BLaER1 treated with 17β-estradiol and CSF1 and Interleukin-3, amounts not matched to agents 10 nM and 100 nM (cell line): ENCODE measurements around the gene LGALS3BP.

Experiments used
- H3K27ac ChIP-seq, 11 experiments: shearing (Covaris generic); formaldehyde crosslinking; 2 replicates each; pipeline ENCODE4 v1.8.1; 2022
- H3K27me3 ChIP-seq, 11 experiments: shearing (Covaris generic); formaldehyde crosslinking; 2 replicates each; pipeline ENCODE4 v1.8.1; 2022
- H3K36me3 ChIP-seq, 11 experiments: shearing (Covaris generic); formaldehyde crosslinking; 2 replicates each; pipeline ENCODE4 v1.8.1; 2022
- H3K4me1 ChIP-seq, 10 experiments: shearing (Covaris generic); formaldehyde crosslinking; 2 replicates each; pipeline ENCODE4 v1.8.1; 2022
- H3K4me2 ChIP-seq, 11 experiments: shearing (Covaris generic); formaldehyde crosslinking; 2 replicates each; pipeline ENCODE4 v1.8.1; 2022
- H3K4me3 ChIP-seq, 10 experiments: shearing (Covaris generic); formaldehyde crosslinking; 2 replicates each; pipeline ENCODE4 v1.8.1; 2022
- H3K9ac ChIP-seq, 11 experiments: shearing (Covaris generic); formaldehyde crosslinking; 2 replicates each; pipeline ENCODE4 v1.8.1; 2022
- H3K9me3 ChIP-seq, 11 experiments: shearing (Covaris generic); formaldehyde crosslinking; replicated peaks in 1 of 11; 2 replicates each; pipeline ENCODE4 v1.8.1; 2022
- H4K20me1 ChIP-seq, 11 experiments: shearing (Covaris generic); formaldehyde crosslinking; 2 replicates each; pipeline ENCODE4 v1.8.1; 2022
- Cebpa-rat ChIP-seq, 11 experiments: shearing (Covaris generic); IDR thresholded peaks; 2 replicates each; pipeline ENCODE4 v1.8.1; 2022

Gene LGALS3BP

DNA sequence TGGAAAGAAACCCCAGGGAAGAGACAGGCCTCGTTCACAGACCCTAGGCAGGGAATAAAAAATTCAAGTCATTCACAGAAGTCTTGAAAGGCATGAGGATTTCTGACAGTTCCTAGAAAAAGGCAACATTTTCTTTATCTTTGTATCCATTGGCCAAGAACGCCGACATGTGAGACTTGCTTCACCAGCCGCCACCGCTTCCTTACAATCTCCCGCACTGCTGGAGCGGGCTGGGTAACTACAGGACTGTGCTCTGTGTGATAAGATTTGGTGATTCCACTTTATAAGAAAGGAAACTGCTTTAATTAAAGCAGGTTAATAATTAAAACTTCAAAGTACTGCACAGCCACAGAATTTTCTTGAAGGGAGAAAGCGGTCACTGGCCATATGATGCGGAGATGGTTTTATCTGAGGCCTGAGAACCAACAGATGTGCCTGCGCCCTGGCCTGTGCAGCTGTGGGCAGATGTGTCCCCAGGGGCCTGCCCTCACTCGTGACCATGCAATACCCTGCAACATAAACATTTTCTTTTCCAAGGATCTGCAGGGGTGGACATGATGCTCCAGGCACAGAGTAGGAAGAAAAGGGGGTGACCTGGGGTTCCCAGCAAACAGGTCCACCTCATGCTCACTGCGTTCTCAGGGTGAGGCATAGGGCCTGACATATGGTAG lies 13.0 kb upstream of the LGALS3BP start:
- peaks cover 78 to 91% (median 85%) of the 10 kb centered on the region in 11 experiments for H3K36me3 ChIP-seq
- no peak for TF ChIP-seq Cebpa-rat (IDR thresholded peaks at IDR 0.05)
- no peak overlapping the region for H3K4me3 ChIP-seq
- H3K4me1 ChIP-seq = peaks cover 10 to 34% (median 19%) of the 10 kb centered on the region in 10 experiments
- H3K4me2 ChIP-seq = no peak overlapping the region
- peaks cover 42 to 65% (median 51%) of the 10 kb centered on the region in 11 experiments; a peak in 21 of 22 replicates for H4K20me1 ChIP-seq
- no peak overlapping the region for H3K27ac ChIP-seq
- no peaks in the 10 kb centered on the region for H3K27me3 ChIP-seq
- no peaks in the 10 kb centered on the region for H3K9me3 ChIP-seq
- H3K9ac ChIP-seq = 0 out of 22 replicates have a peak overlapping the region, but pooled peaks of 2 of the 11 experiments have one; percentile 4 to 14

DNA sequence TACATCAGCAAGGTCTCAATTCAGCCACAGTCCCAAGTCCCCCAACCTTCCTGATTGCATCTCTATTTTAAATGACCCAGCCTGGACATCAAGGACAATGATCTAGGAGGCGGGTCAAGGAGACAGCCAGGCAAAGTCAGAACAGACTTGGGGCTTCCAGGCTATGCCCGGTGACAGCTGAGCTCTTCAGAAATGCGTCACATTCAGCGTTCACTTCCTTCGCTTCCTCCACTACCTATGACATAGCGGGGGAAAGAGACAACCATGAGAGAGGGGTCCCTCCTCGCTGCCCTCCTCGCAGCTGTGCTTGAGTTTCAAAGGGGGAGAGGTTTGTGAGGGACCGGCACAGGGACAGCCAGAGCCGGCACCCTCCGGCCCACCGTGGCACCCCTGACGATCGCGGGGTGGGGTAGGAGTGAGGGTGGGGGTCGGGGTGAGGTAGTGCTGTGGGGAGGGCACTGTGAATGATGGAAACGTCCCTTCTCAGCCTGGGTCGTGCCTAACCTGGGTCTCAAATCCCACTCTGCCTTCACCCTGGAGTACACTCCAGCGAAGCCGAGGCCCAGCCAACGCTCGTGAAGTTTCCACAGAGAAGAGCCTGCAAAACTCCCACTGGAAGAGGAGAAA lies 12.3 kb upstream of the LGALS3BP start:
- H3K9ac ChIP-seq = no peak overlapping the region
- no peaks in the 10 kb centered on the region for H3K9me3 ChIP-seq
- H3K27ac ChIP-seq = 0 out of 22 replicates have a peak overlapping the region, but pooled peaks of 1 of the 11 experiments have one; percentile 6
- peaks cover 38 to 58% (median 45%) of the 10 kb centered on the region in 11 experiments; a peak in 21 of 22 replicates for H4K20me1 ChIP-seq
- H3K4me3 ChIP-seq = no peak overlapping the region
- no peaks in the 10 kb centered on the region for H3K27me3 ChIP-seq
- peaks cover 17 to 41% (median 26%) of the 10 kb centered on the region in 10 experiments for H3K4me1 ChIP-seq
- TF ChIP-seq Cebpa-rat (IDR thresholded peaks at IDR 0.05) = no peak
- peaks cover 72 to 85% (median 78%) of the 10 kb centered on the region in 11 experiments for H3K36me3 ChIP-seq
- no peak overlapping the region for H3K4me2 ChIP-seq

DNA sequence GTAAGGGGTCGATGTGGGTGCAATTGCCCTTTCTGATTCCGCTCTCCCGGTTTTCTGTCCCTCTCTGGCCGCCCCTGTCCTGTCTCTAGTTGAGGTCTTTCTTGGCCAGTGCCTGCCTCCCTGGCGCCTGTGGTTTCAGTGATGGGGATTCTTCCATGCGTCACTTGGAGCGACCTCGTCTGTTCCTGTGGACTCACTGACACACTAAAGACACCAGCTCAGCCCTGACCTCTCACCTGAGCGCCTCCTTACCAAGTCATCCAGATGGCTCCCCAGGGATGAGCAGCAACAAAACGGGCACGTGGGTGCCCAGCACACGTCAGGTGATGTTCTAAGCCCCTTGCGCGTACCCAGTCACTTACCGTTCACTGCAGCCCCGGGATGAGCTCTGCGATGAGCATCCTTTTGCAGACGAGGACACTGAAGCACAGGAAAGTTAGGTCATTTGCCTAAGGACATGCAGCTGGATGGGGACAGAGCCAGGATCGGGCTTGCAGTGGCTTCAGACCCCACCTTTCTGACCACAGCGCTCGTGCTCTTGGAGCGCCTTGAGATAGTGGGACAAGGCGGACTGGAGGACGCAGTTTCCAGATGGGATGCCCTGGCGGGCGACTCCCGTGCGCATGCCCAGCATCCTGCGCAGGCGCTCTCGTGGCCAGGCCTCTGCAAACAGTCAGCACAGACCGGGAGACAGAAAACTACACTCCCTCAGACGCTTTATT lies 11.5 kb upstream of the LGALS3BP start:
- peaks cover 63 to 76% (median 70%) of the 10 kb centered on the region in 11 experiments for H3K36me3 ChIP-seq
- no peak overlapping the region for H3K4me2 ChIP-seq
- H4K20me1 ChIP-seq = peaks cover 29 to 50% (median 37%) of the 10 kb centered on the region in 11 experiments; a peak in 21 of 22 replicates
- peaks cover 25 to 49% (median 34%) of the 10 kb centered on the region in 10 experiments for H3K4me1 ChIP-seq
- H3K9ac ChIP-seq = no peak overlapping the region
- H3K27ac ChIP-seq = peak overlapping the region in 2 of 11 experiments; percentile 6 to 42; a peak in 2 of 22 replicates
- TF ChIP-seq Cebpa-rat (IDR thresholded peaks at IDR 0.05) = no peak
- no peaks in the 10 kb centered on the region for H3K27me3 ChIP-seq
- H3K4me3 ChIP-seq = no peak overlapping the region
- H3K9me3 ChIP-seq = no peaks in the 10 kb centered on the region

DNA sequence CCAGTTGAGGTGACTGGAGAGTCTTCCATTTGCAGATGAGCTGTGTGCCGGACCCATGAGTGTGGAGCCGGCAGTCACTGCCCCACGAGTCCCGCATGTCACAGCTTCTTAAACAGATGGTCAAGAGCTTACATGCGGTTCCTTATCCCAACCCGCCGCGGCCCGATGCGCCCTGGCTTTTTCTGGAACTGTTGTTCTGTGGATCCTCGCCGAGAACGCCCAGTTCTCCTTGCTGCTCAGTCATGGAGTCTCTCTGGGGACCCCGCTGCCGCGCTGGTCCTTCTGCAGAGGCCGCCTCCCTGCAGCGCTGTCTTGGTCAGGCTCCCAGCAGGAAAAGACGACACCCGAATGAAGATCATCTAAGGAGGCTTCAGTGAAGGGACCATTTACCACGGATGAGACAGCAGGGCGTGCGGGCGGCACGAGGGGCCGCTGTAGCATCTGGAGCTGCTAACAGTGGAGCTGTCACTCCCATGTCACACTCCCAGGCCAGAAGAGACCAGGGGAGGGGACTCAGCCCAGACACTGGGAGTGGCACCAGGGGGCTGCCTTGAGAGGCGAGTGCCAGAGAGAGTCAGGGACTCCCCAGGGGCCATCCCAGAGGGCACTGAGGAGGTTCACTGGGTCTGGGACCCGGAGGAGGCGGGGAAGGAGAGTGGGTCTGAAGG lies 10.8 kb upstream of the LGALS3BP start:
- Histone ChIP-seq H3K9ac (no peak overlapping the region), H4K20me1 (peaks cover 22 to 43% (median 30%) of the 10 kb centered on the region in 11 experiments; a peak in 21 of 22 replicates), H3K36me3 (peaks cover 56 to 69% (median 63%) of the 10 kb centered on the region in 11 experiments), H3K4me1 (peaks cover 32 to 56% (median 40%) of the 10 kb centered on the region in 10 experiments), H3K4me3 (no peak overlapping the region), H3K27me3 (no peaks in the 10 kb centered on the region), H3K27ac (peak overlapping the region in 2 of 11 experiments; percentile 15 to 42; a peak in 2 of 22 replicates), H3K4me2 (no peak overlapping the region), H3K9me3 (no peaks in the 10 kb centered on the region)
- no peak for TF ChIP-seq Cebpa-rat (IDR thresholded peaks at IDR 0.05)

DNA sequence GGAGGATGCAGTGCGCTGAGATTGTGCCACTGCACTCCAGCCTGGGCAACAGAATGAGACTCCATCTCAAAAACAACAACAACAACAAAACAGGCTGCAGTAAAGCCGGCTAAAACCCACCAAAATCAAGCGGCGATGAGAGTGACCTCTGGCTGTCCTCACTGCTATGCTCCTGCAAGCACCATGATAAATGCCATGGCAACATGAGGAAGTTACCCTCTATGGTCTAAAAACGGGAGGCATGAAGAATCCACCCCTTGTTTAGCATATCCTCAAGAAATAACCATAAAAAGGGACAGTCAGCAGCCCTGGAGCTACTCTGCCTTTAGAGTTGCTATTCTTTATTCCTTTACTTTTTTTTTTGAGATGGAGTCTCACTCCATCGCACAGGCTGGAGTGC lies 8.4 kb upstream of the LGALS3BP start:
- no peaks in the 10 kb centered on the region for H3K27me3 ChIP-seq
- no peaks in the 10 kb centered on the region for H3K9me3 ChIP-seq
- peak overlapping the region in 10 of 11 experiments; percentile 51 to 83 (median 78); a peak in 18 of 22 replicates for H3K27ac ChIP-seq
- peaks cover 4 to 19% (median 8%) of the 10 kb centered on the region in 11 experiments; a peak in 17 of 22 replicates for H4K20me1 ChIP-seq
- TF ChIP-seq Cebpa-rat (IDR thresholded peaks at IDR 0.05) = no peak
- peaks cover 34 to 46% (median 40%) of the 10 kb centered on the region in 11 experiments for H3K36me3 ChIP-seq
- no peak overlapping the region for H3K4me3 ChIP-seq
- peaks cover 32 to 61% (median 53%) of the 10 kb centered on the region in 10 experiments for H3K4me1 ChIP-seq
- peak overlapping the region in 5 of 11 experiments; percentile 54 to 66 (median 60); a peak in 7 of 22 replicates for H3K9ac ChIP-seq
- peak overlapping the region; percentile 74 to 92 (median 85) for H3K4me2 ChIP-seq

DNA sequence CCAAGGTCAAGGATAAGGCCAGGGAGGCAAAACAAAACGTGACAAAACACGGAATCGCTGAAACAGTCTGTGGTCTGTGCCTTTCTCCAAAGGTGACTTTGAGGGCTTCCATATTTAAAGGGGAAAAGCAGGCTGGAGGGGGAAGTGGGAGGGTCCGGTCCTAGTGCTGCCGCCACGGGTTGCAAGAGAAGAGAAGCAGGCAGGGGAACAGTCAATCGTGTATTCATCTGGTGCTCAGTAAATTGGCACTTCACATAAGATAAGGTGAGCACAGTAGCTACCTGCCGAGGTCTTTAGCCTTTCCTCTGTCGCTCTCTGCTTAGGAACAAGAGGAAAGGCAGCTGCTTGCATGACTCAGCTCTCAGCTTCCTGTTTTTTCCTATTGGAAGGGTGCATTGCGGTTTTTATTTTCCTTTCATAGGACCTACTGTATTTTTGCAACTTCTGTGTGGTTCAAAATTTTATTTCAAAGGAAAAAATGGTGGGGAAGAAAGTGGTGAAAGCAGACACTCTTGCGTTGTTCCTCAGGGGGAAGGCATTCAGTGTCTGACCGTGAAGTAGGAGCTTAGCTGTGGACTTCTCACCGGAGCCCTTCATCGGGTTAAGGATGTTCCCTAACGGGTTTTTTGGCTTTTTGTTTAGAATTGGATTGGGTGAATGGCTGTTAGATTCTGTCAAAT lies 7.1 kb upstream of the LGALS3BP start:
- peak overlapping the region; percentile 32 to 67 (median 59); a peak in 19 of 22 replicates for H3K9ac ChIP-seq

DNA sequence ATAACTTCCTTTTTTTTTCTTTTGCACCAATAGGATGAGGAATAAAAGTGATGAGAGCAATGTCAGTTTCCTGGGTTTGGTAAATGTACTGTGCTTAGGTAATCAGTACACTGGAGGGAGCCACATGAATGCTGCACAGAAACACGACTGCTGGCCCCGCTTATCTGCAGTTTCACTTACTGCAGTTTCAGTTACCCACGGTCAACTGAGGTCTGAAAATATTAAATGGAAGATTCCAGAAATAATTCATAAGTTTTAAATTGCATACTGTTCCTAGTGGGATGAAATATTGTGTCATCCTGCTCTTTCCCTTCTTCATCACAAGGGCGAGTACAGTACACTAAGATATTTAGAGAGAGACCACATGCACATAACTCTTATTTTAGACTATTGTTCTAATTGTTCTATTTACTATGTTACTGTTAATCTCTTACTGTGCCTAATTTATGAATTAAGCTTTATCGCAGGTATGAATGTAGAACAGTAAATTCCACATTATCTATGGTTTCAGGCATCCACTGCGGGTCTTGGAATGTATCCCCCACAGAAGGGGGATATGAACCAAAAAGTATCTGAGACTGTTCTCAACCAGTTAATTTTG lies 6.4 kb upstream of the LGALS3BP start:
- Histone ChIP-seq H3K27ac (peak overlapping the region; percentile 51 to 83 (median 77); a peak in 21 of 22 replicates), H3K36me3 (peaks cover 14 to 26% (median 20%) of the 10 kb centered on the region in 11 experiments), H3K27me3 (no peaks in the 10 kb centered on the region), H3K4me1 (peaks cover 41 to 71% (median 60%) of the 10 kb centered on the region in 10 experiments), H3K4me3 (peak overlapping the region in 7 of 10 experiments; percentile 9 to 42 (median 36); a peak in 10 of 20 replicates), H3K9me3 (no peaks in the 10 kb centered on the region), H4K20me1 (peaks cover 0 to under 1% (median 0%) of the 10 kb centered on the region in 11 experiments; a peak in 2 of 22 replicates), H3K4me2 (peak overlapping the region; percentile 74 to 92 (median 85)), H3K9ac (peak overlapping the region in 10 of 11 experiments; percentile 42 to 70 (median 62); a peak in 18 of 22 replicates)
- TF ChIP-seq Cebpa-rat (IDR thresholded peaks at IDR 0.05) = no peak; a peak in 2 of 22 replicates

More for the DNA sequence above, 7.1 kb upstream of the LGALS3BP start:
- no peaks in the 10 kb centered on the region for H3K27me3 ChIP-seq
- H4K20me1 ChIP-seq = peaks cover 0 to 7% (median 0%) of the 10 kb centered on the region in 11 experiments; a peak in 5 of 22 replicates
- H3K4me1 ChIP-seq = peaks cover 35 to 65% (median 54%) of the 10 kb centered on the region in 10 experiments
- TF ChIP-seq Cebpa-rat (IDR thresholded peaks at IDR 0.05) = 0 out of 22 replicates have a peak, but pooled peaks of 1 of the 11 experiments have one; percentile 43
- H3K9me3 ChIP-seq = no peaks in the 10 kb centered on the region
- H3K4me2 ChIP-seq = peak overlapping the region; percentile 74 to 92 (median 85)
- H3K4me3 ChIP-seq = peak overlapping the region in 7 of 10 experiments; percentile 9 to 42 (median 36); a peak in 13 of 20 replicates
- H3K36me3 ChIP-seq = peaks cover 20 to 32% (median 26%) of the 10 kb centered on the region in 11 experiments
- peak overlapping the region; percentile 51 to 83 (median 77); a peak in 21 of 22 replicates for H3K27ac ChIP-seq
